ENCODE measurements around the gene ADCYAP1R1.

DNA sequence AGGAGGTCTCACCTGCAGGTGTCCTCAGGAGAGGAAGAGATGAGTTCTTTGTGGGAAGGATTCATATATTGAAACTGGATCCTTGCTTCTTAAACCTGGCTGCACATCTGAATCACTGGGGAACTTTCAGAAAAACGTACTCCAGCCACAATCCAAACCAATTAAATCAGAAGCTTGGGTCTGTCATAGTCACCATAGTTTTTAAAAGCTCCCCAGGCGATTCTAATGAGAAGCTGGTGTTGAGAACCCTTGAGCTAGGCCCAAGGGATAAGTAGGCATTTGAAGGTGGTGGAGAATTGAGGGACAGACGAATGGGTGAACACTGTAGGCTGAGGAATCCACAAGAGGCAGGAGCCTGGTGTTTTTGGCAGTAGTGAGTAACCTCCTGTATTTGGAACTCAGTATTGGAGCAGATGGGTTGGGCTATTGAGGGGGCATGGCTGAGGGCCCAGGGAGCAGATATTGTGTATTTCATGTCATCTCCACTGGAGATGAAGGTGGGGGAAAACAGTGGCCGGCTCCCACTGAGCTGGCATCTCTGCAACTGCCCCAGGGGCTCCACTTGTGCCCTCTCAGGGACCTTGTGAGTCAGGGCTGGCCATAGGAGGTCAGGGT, 14.5 kb downstream of the ADCYAP1R1 start:
- TF ChIP-seq, protein P1, sequence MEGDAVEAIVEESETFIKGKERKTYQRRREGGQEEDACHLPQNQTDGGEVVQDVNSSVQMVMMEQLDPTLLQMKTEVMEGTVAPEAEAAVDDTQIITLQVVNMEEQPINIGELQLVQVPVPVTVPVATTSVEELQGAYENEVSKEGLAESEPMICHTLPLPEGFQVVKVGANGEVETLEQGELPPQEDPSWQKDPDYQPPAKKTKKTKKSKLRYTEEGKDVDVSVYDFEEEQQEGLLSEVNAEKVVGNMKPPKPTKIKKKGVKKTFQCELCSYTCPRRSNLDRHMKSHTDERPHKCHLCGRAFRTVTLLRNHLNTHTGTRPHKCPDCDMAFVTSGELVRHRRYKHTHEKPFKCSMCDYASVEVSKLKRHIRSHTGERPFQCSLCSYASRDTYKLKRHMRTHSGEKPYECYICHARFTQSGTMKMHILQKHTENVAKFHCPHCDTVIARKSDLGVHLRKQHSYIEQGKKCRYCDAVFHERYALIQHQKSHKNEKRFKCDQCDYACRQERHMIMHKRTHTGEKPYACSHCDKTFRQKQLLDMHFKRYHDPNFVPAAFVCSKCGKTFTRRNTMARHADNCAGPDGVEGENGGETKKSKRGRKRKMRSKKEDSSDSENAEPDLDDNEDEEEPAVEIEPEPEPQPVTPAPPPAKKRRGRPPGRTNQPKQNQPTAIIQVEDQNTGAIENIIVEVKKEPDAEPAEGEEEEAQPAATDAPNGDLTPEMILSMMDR (IDR thresholded peaks at IDR 0.05): no peak
- TF ChIP-seq EP300 (IDR thresholded peaks at IDR 0.05): no peak
